Suprapubic skin (tissue), 3 donors: Measurements from ENCODE around the gene PDE8A.

Source experiments
- POLR2AphosphoS5 ChIP-seq, 3 donors: sonication (generic); formaldehyde crosslinking; IDR thresholded peaks; one replicate each; pipeline ENCODE4 v1.6.1; 2017; ENCODE audit warnings: antibody characterized with exemption in 3 of 3
- TF ChIP-seq, protein P1 (sequence below), 2 donors: fragments of 200-600 bp in 1 of 2; fragments of 450-650 bp in 1 of 2; sonication (generic) in 1 of 2; IDR thresholded peaks; one replicate each; pipeline ENCODE4 v1.5.1; 2016 to 2019; ENCODE audit warnings: antibody characterized with exemption in 2 of 2, mild to moderate bottlenecking in 1 of 2, moderate library complexity in 1 of 2

DNA sequence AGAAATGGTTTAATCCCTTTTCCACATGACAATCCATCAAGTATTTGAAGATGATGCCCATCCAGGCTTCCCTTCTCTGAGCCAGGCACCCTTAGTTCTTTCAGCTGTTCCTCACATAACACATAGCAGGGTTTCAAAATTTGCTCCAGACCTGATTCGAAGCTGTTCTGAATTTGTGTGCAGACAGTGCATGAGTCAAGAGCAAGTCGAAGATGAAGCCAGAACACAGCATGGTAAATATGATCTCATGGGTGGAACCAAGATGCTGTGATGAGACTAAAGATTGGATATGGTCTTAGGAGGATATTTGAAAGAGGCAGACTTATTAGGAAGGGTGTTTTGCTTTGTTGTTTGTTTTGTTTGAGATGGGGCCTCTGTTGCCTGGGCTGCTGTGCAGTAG, 32.6 kb upstream of the PDE8A start:
- TF ChIP-seq, protein P1, sequence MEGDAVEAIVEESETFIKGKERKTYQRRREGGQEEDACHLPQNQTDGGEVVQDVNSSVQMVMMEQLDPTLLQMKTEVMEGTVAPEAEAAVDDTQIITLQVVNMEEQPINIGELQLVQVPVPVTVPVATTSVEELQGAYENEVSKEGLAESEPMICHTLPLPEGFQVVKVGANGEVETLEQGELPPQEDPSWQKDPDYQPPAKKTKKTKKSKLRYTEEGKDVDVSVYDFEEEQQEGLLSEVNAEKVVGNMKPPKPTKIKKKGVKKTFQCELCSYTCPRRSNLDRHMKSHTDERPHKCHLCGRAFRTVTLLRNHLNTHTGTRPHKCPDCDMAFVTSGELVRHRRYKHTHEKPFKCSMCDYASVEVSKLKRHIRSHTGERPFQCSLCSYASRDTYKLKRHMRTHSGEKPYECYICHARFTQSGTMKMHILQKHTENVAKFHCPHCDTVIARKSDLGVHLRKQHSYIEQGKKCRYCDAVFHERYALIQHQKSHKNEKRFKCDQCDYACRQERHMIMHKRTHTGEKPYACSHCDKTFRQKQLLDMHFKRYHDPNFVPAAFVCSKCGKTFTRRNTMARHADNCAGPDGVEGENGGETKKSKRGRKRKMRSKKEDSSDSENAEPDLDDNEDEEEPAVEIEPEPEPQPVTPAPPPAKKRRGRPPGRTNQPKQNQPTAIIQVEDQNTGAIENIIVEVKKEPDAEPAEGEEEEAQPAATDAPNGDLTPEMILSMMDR (IDR thresholded peaks at IDR 0.05): no peak
- TF ChIP-seq POLR2AphosphoS5 (IDR thresholded peaks at IDR 0.05): no peak
